ENCODE measurements around the gene AGXT. TPM values are rescaled to one million over a fixed set of nuclear protein-coding genes. Genes with fewer than 3 reads are reported as not detected.

The AGXT gene
- total and polyA plus RNA-seq, 10 donors: 0.61 to 4.5 (median 1.6) TPM; not detected in 1

DNA sequence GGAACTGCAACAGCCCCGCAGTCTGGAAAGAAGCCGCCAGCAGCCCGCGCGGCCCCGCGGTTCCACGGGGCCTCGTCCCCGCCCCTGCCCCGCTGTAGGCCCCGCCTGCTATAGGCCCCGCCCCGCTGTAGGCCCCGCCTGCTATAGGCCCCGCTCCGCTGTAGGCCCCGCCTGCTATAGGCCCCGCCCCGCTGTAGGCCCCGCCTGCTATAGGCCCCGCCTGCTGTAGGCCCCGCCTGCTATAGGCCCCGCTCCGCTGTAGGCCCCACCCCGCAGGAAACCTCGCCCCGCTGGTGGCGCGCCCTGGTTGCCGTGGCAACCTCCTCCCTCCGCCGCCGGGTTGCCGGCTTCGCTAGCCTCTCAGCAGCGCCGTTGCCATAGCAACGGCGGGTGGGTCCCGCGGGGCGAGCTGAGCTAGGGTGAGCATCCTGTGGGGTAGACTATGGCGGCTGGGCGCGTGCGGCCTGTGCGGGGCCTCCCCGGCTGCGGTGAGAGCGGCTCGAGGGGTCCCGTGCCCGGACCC, 36.4 kb upstream of the AGXT start:
- intact Hi-C loops (cut with DNase I; ENCODE audit: low total_unique reads): loop anchor here (10.0 kb wide), 1 partner anchor 317 kb away; no protein-coding TSS in a partner anchor
- 0 to 3% (median 2%) methylated on average over 2 to 54 of the region's 54 CpGs for WGBS, 5 donors
- Histone ChIP-seq H3K4me3 (peak overlapping the region in 6 of 8 donors; percentile 12 to 59 (median 26)), H3K36me3 (no peaks in the 10 kb centered on the region), H3K27ac (no peak overlapping the region), H3K27me3 (replicated peaks in 1 of 7) (peaks cover 0 to 64% (median 14%) of the 10 kb centered on the region in 7 donors), H3K4me1 (peaks cover 6 to 19% (median 14%) of the 10 kb centered on the region in 6 donors), H3K9me3 (no peaks in the 10 kb centered on the region)
- peak in 2 of 3 donors; percentile 37 to 59 for TF ChIP-seq POLR2AphosphoS5 (IDR thresholded peaks at IDR 0.05)
- TF ChIP-seq, protein P1, sequence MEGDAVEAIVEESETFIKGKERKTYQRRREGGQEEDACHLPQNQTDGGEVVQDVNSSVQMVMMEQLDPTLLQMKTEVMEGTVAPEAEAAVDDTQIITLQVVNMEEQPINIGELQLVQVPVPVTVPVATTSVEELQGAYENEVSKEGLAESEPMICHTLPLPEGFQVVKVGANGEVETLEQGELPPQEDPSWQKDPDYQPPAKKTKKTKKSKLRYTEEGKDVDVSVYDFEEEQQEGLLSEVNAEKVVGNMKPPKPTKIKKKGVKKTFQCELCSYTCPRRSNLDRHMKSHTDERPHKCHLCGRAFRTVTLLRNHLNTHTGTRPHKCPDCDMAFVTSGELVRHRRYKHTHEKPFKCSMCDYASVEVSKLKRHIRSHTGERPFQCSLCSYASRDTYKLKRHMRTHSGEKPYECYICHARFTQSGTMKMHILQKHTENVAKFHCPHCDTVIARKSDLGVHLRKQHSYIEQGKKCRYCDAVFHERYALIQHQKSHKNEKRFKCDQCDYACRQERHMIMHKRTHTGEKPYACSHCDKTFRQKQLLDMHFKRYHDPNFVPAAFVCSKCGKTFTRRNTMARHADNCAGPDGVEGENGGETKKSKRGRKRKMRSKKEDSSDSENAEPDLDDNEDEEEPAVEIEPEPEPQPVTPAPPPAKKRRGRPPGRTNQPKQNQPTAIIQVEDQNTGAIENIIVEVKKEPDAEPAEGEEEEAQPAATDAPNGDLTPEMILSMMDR (IDR thresholded peaks at IDR 0.05 in 8 of 11, conservative IDR thresholded peaks at IDR 0.05 in 3 of 11): no peak
- peak; percentile 99 for DNase-seq

DNA sequence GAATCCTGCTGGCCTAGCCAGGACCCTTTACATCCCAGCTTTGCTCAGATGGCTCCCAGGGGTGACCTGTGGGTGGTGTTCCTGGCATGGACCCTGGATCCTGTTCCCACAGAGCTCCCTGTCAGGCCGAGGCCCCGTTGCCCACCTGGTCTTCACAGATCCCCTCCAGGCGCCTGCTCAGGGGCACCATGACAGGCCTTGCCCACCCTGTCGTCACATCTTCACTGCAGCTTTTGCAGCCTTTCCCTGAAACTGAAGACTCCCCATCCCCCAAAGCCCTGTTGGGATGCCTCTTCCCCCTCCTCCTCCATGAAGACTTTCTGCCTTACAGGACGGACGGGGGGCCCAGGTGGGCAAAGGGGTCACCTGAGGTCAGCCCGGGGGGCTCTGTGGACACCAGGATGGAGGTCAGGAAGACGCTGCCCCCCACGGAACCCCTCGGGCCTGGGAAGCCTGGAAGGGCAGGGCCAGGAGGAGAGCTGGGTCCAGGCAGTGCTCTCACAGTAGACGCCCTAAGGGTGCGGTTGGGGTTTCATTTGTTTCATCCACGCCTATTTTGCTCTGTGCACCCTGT, 35.6 kb upstream of the AGXT start:
- no peaks in the 10 kb centered on the region for H3K36me3 ChIP-seq
- H3K4me3 ChIP-seq: no peak overlapping the region
- no peak for DNase-seq
- peaks cover 6 to 19% (median 14%) of the 10 kb centered on the region in 6 donors for H3K4me1 ChIP-seq
- TF ChIP-seq POLR2A (IDR thresholded peaks at IDR 0.05) (no peak), POLR2AphosphoS5 (IDR thresholded peaks at IDR 0.05) (no peak)
- TF ChIP-seq, protein P1 (IDR thresholded peaks at IDR 0.05 in 8 of 11, conservative IDR thresholded peaks at IDR 0.05 in 3 of 11): no peak
- peaks cover 0 to 62% (median 11%) of the 10 kb centered on the region in 7 donors for H3K27me3 ChIP-seq (replicated peaks in 1 of 7)
- no peak overlapping the region for H3K27ac ChIP-seq
- H3K9me3 ChIP-seq: no peaks in the 10 kb centered on the region
- intact Hi-C loops (cut with DNase I; ENCODE audit: low total_unique reads): loop anchor here (10.0 kb wide), 1 partner anchor 318 kb away; no protein-coding TSS in a partner anchor
- WGBS, 5 donors: 71 to 80% (median 77%) methylated on average over 13 of the region's 13 CpGs

DNA sequence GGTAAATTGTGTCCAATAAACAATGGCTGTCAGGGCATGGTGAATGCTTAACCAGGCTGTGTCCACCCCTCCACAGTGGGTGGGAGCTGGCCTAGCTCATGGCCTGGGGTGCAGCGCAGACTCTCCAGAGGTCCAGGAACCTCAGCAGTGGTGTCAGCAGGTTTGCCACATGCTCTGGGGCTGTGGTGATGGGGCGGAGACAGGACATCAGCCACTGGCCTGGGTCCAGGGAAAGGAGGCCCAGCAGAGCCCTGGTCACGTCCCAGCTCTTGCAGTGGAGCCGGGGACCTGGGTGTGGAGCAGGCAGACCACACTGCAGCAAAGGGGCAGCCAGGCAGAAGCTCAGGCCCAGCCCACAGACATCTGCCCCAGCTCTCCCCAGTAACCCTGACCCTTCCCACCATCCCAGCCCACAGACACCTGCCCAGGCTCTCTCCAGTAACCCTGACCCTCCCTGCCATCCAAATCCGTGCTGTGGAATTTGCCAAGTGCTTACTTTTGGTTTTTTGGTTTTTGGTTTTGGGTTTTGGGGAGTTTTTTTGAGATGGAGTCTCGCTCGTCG, 34.8 kb upstream of the AGXT start:
- H3K4me3 ChIP-seq: no peak overlapping the region
- WGBS, 5 donors: 71 to 83% (median 78%) methylated on average over 4 to 8 of the region's 8 CpGs
- peaks cover 0 to 54% (median 6%) of the 10 kb centered on the region in 7 donors for H3K27me3 ChIP-seq (replicated peaks in 1 of 7)
- H3K4me1 ChIP-seq: peaks cover 6 to 19% (median 14%) of the 10 kb centered on the region in 6 donors
- DNase-seq: no peak
- H3K9me3 ChIP-seq: no peaks in the 10 kb centered on the region
- H3K27ac ChIP-seq: no peak overlapping the region
- intact Hi-C loops (cut with DNase I; ENCODE audit: low total_unique reads): loop anchor here (10.0 kb wide), 1 partner anchor 319 kb away; no protein-coding TSS in a partner anchor
- TF ChIP-seq, protein P1 (IDR thresholded peaks at IDR 0.05 in 8 of 11, conservative IDR thresholded peaks at IDR 0.05 in 3 of 11): no peak
- TF ChIP-seq POLR2AphosphoS5 (IDR thresholded peaks at IDR 0.05): no peak
- no peaks in the 10 kb centered on the region for H3K36me3 ChIP-seq

DNA sequence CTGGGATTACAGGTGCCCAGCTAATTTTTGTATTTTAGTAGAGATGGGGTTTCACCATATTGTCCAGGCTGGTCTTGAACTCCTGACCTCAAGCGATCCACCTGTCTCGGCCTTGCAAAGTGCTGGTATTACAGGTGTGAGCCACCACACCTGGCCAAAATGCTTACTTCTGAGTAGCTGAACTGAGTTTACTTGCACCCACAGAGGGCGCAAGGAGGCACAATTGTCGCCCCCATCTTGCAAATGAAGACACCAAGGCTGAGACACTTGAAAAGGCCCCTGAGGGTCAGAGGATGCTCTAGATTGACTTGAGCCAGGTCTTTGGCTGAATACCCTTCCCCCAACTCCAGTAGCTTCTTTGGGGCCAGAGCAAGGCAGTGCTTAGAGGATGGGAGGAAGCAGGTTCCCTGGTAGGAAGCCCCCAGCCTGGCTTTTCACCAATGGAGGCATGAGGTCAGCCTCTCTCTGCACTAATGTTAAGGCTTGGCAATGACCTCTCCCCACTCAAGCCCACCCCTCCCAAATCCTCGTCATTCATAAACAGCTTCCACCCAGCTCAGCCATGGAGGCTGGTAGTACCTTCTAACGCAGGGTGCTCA, 34.1 kb upstream of the AGXT start:
- intact Hi-C loops (cut with DNase I; ENCODE audit: low total_unique reads): loop anchor here (10.0 kb wide), 1 partner anchor 320 kb away; no protein-coding TSS in a partner anchor
- H3K4me3 ChIP-seq: no peak overlapping the region
- peaks cover 6 to 19% (median 14%) of the 10 kb centered on the region in 6 donors for H3K4me1 ChIP-seq
- peaks cover 0 to 47% (median 5%) of the 10 kb centered on the region in 7 donors for H3K27me3 ChIP-seq (replicated peaks in 1 of 7)
- H3K36me3 ChIP-seq: no peaks in the 10 kb centered on the region
- H3K9me3 ChIP-seq: no peaks in the 10 kb centered on the region
- TF ChIP-seq POLR2AphosphoS5 (IDR thresholded peaks at IDR 0.05): no peak
- no peak for TF ChIP-seq POLR2A (IDR thresholded peaks at IDR 0.05)
- TF ChIP-seq, protein P1 (IDR thresholded peaks at IDR 0.05 in 8 of 11, conservative IDR thresholded peaks at IDR 0.05 in 3 of 11): no peak
- no peak overlapping the region for H3K27ac ChIP-seq
- peak; percentile 64 for DNase-seq
- WGBS, 5 donors: 74 to 92% (median 77%) methylated on average over 6 of the region's 6 CpGs
